ENCODE measurements around the gene CDH16.

DNA sequence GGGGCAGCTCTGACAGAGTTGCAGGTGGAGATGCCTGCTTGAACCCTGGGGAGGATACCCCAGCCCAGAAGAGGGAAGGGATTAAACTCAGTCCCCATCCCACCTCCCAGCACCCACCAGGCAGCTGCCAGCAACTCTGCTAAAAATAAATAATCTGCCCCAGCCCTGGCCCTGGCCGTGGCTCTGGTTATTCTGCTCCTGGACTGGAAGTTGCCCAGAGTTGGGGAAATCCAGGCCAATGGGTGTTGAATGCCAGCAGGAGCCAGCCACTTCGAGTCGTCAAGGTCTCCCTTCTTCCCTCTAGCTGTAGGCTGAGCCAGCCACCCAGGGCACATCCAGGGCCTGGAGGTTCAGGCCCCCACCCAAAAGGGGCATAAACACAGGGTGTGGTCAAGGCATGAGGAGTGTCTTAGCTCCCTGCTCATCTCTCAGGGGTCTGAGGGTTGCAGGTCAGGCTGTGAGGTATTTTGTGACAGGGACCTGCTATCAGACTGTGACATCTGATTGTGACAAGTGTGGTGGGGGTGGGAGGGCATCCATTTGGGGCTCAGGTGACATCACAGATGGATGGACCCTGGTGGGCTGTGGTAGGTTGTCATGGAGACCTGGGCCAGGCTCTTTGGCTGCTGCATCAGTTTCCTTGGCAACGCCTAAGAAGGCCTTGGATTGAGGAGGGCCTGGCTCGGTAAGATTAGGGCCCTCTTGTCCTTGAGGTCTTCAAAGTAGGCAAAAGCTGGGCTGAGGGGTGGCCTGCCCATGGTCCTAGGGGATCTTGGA, 7.7 kb upstream of the CDH16 start:
- no peak for TF ChIP-seq CTCF (IDR thresholded peaks at IDR 0.05)
- TF ChIP-seq EP300 (IDR thresholded peaks at IDR 0.05): no peak
- TF ChIP-seq POLR2A (IDR thresholded peaks at IDR 0.05): no peak
